Cardiac muscle cell (in vitro differentiated cells and primary cell): ENCODE measurements around the gene EVPL. TPM values are rescaled to one million over a fixed set of nuclear protein-coding genes. Genes with fewer than 3 reads are reported as not detected.

ENCODE experiments used
- DNase-seq, 2 donors: peaks; one replicate each; pipeline versions ENCODE4 v3.0.0 to v3.0.0-alpha.2; 2010 to 2017; ENCODE audit warnings: low read depth in 1 of 2, low spot score in 1 of 2
- H3K27ac ChIP-seq: fragments of 200-600 bp; sonication (generic); 2 replicates; pipeline ENCODE4 v1.5.1; 2016
- H3K27me3 ChIP-seq: fragments of 200-600 bp; sonication (generic); 2 replicates; pipeline ENCODE4 v1.6.0; 2016; ENCODE audit warnings: control low read depth
- H3K36me3 ChIP-seq: fragments of 200-600 bp; sonication (generic); 2 replicates; pipeline ENCODE4 v1.5.1; 2016; ENCODE audit warnings: control low read depth
- H3K4me1 ChIP-seq: fragments of 200-600 bp; sonication (generic); 2 replicates; pipeline ENCODE4 v1.8.1; 2017; ENCODE audit warnings: low read depth, mild to moderate bottlenecking, mixed run types
- H3K4me3 ChIP-seq: fragments of 200-600 bp; sonication (generic); 2 replicates; pipeline ENCODE4 v1.5.1; 2016; ENCODE audit warnings: mild to moderate bottlenecking
- H3K9me3 ChIP-seq: fragments of 200-600 bp; sonication (generic); 2 replicates; pipeline ENCODE4 v1.5.1; 2017; ENCODE audit warnings: low read depth, mild to moderate bottlenecking, control low read depth
- polyA plus RNA-seq: library from polyadenylated mRNA; unstranded; fragments of >200 nt; fragmentation: Nextera tagmentation; extraction: Ambion mirVana; gene quantifications from 2 replicates; pipeline ENCODE4 v1.2.1, GENCODE V29; 2016
- total RNA-seq: library from RNA; depleted of rRNA; stranded (reverse); fragments of >200 nt; gene quantifications from 2 replicates; pipeline ENCODE4 v1.2.3, GENCODE V29; 2016
- TF ChIP-seq, protein P1 (sequence below): IDR thresholded peaks from 2 replicates; pipeline ENCODE4 v1.5.1; 2012; ENCODE audit warnings: low read depth, mild to moderate bottlenecking, low read length

EVPL gene
- total and polyA plus RNA-seq, 2 experiments from 2014 or later: 0.09 TPM; not detected in 1

DNA sequence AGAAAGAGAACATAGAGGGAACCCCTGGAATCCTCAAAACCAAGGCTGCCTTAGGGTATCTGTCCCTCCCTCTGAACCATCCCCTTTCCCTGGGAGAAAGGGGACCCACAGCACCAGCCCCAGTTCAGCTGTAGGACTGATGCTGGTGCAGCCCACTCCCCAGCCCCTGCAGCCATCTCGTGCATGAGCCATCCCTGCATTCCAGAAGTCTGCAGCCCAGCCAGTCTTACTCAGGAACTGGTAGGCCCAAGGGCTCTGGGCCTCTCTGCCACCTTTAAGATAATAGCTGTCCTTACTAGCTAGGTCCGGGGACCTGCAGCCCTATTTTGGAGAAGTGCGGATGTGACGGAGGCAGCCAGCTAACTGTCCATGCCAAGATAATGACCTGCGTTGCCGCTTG, 6.0 kb upstream of the EVPL start:
- Histone ChIP-seq H3K9me3 (no peaks in the 10 kb centered on the region), H3K4me3 (no peak overlapping the region), H3K4me1 (peaks cover 25% of the 10 kb centered on the region), H3K27ac (no peak overlapping the region), H3K27me3 (no peaks in the 10 kb centered on the region), H3K36me3 (no peaks in the 10 kb centered on the region)
- DNase-seq: no peak
- TF ChIP-seq, protein P1, sequence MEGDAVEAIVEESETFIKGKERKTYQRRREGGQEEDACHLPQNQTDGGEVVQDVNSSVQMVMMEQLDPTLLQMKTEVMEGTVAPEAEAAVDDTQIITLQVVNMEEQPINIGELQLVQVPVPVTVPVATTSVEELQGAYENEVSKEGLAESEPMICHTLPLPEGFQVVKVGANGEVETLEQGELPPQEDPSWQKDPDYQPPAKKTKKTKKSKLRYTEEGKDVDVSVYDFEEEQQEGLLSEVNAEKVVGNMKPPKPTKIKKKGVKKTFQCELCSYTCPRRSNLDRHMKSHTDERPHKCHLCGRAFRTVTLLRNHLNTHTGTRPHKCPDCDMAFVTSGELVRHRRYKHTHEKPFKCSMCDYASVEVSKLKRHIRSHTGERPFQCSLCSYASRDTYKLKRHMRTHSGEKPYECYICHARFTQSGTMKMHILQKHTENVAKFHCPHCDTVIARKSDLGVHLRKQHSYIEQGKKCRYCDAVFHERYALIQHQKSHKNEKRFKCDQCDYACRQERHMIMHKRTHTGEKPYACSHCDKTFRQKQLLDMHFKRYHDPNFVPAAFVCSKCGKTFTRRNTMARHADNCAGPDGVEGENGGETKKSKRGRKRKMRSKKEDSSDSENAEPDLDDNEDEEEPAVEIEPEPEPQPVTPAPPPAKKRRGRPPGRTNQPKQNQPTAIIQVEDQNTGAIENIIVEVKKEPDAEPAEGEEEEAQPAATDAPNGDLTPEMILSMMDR: no peak

DNA sequence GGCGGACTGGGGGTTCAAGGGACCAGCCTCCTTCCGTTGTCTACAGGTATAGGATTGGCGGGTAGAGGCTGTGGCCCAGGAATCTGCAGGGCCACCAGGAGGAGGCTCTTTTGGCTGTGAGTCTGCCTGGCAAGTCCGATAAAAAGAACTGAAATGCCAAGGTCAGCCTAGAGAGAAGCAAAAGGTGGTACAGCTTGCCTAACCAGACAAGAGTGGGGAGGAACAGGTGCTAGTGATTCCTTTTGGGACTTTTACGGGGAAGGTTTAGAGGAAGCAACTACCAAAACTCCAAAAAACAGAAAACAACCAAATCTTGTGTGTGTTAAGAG, 5.6 kb upstream of the EVPL start:
- DNase-seq: no peak
- peaks cover 25% of the 10 kb centered on the region for H3K4me1 ChIP-seq
- H3K4me3 ChIP-seq: no peak overlapping the region
- H3K27me3 ChIP-seq: no peaks in the 10 kb centered on the region
- TF ChIP-seq, protein P1: no peak
- no peaks in the 10 kb centered on the region for H3K9me3 ChIP-seq
- H3K36me3 ChIP-seq: no peaks in the 10 kb centered on the region
- no peak overlapping the region for H3K27ac ChIP-seq

DNA sequence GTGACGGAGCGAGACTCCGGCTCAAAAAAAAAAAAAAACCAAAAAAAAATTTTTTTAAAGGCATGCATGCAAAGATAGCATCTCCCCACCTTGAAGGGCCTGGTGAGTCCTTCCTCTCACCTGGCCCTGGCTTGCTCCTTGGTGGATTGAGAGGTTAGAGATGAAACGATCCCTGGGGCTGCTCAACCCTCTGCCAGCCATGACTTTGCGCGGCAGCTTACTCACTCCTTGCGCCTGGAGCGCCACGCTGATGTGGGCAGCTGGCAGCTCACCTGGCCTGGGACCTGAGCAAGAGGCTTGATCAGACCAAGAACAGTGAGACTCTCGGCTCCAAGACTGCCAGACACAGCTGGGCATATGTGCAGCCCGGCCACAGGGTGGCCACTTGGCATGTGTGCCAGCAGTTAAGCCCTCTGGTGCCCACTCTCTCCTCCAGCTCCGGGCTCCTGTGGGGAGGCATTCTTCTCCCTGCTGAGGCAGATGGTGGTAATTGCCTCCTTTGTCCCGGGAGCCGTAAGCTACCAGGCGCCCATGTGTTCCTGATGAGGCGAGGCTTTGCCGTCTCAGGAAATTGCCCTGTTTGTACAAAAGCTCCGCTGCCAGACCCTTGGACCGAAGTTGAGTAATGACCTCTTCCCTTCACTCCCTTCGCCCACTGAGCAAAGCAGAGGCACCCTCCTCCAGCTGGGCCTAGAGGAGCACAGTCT, 5.1 kb upstream of the EVPL start:
- no peaks in the 10 kb centered on the region for H3K27me3 ChIP-seq
- DNase-seq: no peak
- TF ChIP-seq, protein P1: no peak

DNA sequence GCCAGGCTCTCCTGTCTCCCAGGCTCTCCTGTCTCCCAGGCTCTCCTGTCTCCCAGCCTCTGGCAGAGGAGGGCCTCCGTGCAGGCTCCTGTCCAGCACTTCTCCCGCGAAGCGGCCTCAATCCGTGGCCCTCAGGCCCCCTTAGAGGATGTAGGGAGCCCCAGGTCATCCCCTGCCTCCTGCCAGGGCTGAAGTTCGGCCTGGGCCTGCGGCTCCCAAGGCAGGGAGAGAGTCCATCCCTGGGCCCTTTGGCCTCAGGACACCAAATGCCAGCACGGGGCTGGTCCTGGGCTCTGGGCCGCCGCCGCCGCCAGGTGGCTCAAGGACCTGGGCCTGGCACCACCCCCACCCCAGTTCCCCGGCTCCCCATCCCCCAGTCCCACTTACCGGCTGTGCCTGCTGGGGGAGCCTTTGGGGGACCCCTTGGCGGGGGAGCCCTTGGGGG, 370 bp downstream of the EVPL start:
- DNase-seq: no peak
- Histone ChIP-seq H3K9me3 (no peaks in the 10 kb centered on the region), H3K4me1 (peaks cover 12% of the 10 kb centered on the region), H3K27ac (no peak overlapping the region), H3K36me3 (no peaks in the 10 kb centered on the region), H3K27me3 (no peaks in the 10 kb centered on the region), H3K4me3 (no peak overlapping the region)
- TF ChIP-seq, protein P1: no peak

More for the DNA sequence above, 5.1 kb upstream of the EVPL start:
- H3K4me3 ChIP-seq: no peak overlapping the region
- no peaks in the 10 kb centered on the region for H3K36me3 ChIP-seq
- H3K9me3 ChIP-seq: no peaks in the 10 kb centered on the region
- H3K4me1 ChIP-seq: peaks cover 25% of the 10 kb centered on the region
- no peak overlapping the region for H3K27ac ChIP-seq

DNA sequence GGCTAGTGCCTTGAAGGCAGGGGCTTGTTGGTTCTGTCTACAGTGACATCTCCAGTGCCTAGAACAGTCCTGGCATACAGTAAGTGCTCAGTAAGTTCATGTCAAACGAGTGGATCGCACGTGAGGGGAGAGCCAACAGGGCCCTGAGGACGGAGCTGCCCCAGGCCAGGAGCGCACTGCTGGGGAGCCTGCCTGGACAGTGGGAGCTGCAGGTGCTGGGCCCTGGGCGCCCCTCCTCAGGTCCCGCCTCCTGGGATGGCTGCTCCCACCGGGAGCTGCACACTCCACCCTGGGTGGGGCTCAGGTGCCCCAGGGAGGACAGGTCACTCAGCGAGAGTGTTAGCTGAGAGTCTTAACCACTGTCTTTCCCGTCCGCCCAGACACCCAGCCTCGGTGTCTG, 1.8 kb downstream of the EVPL start:
- Histone ChIP-seq H3K27me3 (no peaks in the 10 kb centered on the region), H3K36me3 (no peaks in the 10 kb centered on the region), H3K4me1 (peaks cover 12% of the 10 kb centered on the region), H3K27ac (no peak overlapping the region), H3K9me3 (no peaks in the 10 kb centered on the region), H3K4me3 (no peak overlapping the region)
- DNase-seq: no peak
- TF ChIP-seq, protein P1: no peak
